ENCODE measurements around the gene COL6A2. TPM values are rescaled to one million over a fixed set of nuclear protein-coding genes. Genes with fewer than 3 reads are reported as not detected.
"Not testable (repeated sequence)": the region's sequence is repeated elsewhere in the genome, so short reads cannot be mapped to it uniquely, and the experiment has no call there.

COL6A2 gene
- total RNA-seq, 1 experiment from 2014 or later = 127 TPM

DNA sequence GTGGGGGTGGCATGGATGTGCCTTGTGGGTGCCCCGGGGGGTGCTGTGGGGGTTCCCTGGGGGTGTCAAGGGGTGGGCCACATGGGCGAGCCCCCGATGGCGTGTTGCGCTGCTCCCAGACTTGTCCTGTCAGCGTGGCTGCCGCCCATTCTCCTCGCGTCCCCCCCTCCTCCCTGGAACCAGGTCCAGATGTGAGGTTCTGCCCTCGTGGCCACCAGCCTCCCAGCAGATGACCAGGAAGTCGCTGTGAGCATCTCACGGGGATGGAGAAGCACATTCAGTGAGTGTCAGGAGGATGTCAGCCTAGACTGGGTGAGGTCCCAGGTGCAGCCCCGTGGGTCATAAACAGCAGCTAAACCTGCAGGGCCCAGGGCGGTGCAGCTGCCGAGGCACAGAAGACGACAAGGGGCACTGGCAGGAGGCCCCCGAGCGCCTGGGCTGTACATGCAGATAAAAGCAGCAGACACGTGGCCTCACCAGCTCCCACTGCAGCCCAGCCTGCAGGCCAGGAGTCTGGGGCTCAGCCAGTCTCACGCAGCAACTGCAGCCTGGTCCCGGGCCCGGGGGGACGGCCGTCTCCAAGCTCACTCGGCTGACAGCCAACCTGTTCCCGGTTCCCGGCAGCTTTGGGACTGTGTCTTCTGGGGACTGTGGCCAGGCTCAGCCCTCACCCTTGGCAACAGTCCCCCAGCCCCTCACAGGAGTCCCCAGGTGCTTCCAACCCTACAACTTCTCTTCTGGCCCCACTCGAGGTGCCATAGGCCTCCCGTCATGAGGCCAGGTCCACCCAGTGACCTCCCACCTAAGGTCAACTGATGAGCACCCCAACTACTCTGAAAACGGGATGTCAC lies 17.5 kb upstream of the COL6A2 start:
- H3K4me3 ChIP-seq (ENCODE audit: insufficient read depth, low read depth, low read length) = no peak overlapping the region
- H3K36me3 ChIP-seq (replicated peaks; ENCODE audit: control insufficient read depth, insufficient read depth, low read length) = no peaks in the 10 kb centered on the region
- no peaks in the 10 kb centered on the region for H3K27me3 ChIP-seq (ENCODE audit: control insufficient read depth, insufficient read depth, low read length)
- DNase-seq = no peak

DNA sequence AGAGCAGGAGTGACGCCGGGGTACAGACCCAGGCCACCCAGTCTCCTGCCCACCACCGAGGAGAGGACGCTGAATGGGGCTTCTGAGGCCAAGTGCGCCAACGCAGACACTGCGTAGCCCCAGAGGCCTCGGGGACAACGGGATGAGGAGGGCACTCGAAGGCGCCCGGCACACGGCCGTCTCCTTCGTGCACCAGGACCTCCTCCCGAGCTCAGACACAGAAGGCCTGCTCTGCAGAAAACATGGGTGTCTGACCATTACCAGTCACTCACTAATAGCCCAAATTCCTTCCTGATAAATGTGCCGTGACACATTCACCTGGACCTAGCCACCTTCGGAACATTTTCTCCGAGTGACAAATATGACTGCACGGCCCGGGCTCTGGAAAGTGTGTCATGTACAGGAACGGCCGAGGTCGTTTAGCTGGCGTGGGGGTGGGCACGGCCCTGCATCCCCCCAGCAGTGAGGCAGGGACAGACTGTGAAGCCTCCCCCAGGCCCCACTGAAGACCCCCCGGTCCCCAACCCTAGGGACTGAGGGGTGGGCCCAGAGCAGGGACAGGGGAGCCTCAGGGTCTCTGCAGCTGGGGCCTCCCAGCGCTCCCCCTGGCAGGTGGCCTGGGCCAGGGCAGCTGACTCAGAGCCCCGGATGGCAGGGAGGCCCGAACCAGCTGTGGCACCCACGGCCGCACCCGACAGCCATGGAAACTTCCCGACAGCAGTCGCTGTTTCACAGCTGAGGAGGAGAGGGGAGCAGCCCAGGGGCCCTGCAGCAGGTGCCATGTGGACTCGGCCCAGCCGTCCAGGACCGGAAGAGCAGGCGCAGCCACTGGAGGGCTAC lies 16.7 kb upstream of the COL6A2 start:
- peak; percentile 64 for DNase-seq
- Histone ChIP-seq H3K27me3 (ENCODE audit: control insufficient read depth, insufficient read depth, low read length) (no peaks in the 10 kb centered on the region), H3K36me3 (replicated peaks; ENCODE audit: control insufficient read depth, insufficient read depth, low read length) (no peaks in the 10 kb centered on the region), H3K4me3 (ENCODE audit: insufficient read depth, low read depth, low read length) (no peak overlapping the region)

DNA sequence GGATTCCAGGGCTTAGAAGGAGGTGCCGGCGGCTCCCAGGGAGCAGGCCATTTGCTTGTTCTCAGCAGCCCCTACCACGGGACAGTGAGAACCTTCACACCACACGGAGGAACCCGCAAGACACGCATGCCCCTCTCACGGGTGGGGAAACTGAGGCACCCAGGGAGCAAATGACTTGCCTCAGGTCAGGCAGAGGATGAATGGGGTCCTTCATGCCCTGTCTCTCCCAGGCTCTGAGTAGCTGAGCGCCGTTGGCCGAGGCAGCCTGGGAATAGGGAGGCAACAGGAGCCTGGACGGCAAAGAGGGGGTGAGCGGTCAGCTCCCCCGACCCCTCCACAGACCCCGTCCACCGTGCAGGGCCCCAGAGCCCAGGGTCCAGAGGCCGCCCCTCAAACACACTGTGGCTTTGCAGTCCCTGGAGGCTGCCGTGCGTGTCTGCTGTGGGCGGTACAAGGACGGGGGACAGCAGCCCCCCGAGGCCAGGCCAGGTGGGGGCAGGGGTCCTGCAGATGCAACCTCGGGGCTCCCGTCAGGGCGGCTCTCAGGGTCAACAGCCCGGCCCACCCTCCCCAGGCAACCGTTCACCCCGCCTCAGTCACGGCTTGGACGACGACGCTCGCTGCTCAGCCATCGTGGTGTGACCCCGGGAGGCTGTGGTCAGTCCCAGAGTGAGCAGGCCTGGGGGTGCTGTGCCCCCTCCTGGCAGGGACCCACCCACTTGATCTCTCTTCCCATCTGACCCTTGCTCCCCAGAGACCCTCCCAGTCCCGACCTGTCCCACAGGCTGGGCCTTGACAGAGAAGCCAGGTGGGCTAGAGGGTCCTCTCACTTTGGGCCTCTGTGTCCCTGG lies 15.8 kb upstream of the COL6A2 start:
- no peaks in the 10 kb centered on the region for H3K36me3 ChIP-seq (replicated peaks; ENCODE audit: control insufficient read depth, insufficient read depth, low read length)
- no peak for DNase-seq
- no peaks in the 10 kb centered on the region for H3K27me3 ChIP-seq (ENCODE audit: control insufficient read depth, insufficient read depth, low read length)
- H3K4me3 ChIP-seq (ENCODE audit: insufficient read depth, low read depth, low read length) = no peak overlapping the region

DNA sequence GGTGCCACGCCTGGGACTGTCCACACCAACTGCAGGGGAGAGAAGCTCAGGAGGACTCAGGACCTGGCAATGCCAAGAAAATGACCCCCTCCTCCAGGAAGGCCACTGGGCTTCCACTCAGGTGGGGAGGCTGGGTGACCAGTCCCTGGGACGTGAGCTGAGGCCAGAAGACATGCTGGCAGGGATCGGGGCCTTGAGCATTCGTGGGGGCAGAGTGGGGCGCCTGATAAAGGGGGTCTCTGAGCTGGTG lies 15.3 kb upstream of the COL6A2 start:
- H3K4me3 ChIP-seq (ENCODE audit: insufficient read depth, low read depth, low read length) = no peak overlapping the region
- H3K27me3 ChIP-seq (ENCODE audit: control insufficient read depth, insufficient read depth, low read length) = no peaks in the 10 kb centered on the region
- no peaks in the 10 kb centered on the region for H3K36me3 ChIP-seq (replicated peaks; ENCODE audit: control insufficient read depth, insufficient read depth, low read length)
- DNase-seq = no peak

DNA sequence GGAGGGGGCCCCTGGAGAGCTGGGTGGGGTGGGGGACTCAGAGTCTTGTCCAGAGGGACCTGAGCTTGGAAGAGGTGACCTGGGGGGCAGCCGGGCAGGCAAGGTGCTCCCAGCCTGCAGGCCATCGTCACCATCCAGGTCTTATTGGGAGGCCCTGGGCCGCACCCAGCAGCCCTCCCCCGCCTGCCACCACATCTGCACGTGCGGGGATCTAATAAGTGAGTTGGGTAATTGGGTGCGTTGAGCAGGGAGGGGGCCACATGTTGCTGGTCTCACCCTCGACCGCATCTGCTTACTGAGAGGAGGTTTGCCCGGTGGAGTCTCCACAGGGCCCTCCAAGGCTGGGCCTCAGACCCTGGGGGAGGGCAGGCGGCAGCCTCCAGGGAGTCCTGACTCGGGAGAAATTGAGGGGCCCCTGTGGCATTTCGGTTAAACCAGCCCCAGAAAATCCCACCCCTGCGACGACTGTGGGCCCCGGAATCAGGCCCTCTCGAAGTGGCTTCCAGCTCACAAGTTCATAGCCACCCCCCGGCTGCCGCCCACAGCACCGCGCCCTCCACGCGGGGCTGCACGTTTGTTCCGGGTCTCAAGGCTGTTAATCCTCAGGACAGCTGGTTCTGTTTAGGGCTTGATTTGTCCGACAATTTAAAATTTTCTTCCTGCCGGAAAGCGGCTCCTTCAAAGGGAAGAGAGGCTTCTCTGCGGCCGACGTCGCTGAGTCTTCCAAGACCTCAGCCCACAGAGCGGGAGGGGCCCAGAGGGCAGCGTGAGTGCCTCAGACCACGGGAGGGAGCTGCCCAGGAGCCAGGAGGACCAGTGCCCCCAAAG lies 14.7 kb upstream of the COL6A2 start:
- Histone ChIP-seq H3K27me3 (ENCODE audit: control insufficient read depth, insufficient read depth, low read length) (no peaks in the 10 kb centered on the region), H3K4me3 (ENCODE audit: insufficient read depth, low read depth, low read length) (no peak overlapping the region), H3K36me3 (replicated peaks; ENCODE audit: control insufficient read depth, insufficient read depth, low read length) (no peaks in the 10 kb centered on the region)
- DNase-seq = peak; percentile 64

DNA sequence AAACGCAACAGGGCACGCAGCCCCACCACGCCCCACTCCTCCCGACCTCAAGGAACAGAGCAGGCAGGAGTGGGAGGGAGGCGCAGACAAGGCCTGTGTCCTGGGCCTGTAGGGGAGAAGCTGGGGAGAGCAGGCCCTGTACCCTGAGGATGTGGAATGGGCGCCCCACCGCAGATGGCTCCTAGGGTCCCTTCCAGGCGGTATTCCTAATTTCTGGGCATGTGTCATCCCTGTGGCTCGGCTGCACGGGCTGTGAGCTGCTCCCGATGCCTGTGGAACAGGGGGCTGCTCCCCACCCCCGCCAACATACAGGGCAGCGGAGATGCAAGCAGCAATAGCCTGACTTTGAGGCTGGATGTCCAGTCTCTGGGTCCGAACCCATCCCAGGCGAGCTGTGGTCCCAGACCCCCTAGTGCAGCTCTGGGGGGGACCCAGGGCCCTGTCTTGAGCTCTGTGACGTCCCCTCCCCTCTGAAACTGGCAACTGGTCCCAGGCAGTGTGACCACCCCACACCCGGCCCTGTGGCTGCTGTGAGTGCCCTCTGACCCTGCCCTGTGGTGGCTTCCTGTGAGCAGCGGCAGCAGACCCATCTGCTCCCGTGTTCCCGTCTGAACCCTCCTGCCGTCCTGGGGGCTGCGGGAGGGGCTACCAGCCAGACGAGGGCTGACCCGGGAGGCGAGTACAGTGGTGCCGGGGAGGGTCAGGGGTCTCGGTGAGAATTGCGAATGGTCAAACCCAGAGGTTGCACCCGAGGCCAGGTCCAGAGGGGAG lies 13.9 kb upstream of the COL6A2 start:
- Histone ChIP-seq H3K36me3 (replicated peaks; ENCODE audit: control insufficient read depth, insufficient read depth, low read length) (no peaks in the 10 kb centered on the region), H3K27me3 (ENCODE audit: control insufficient read depth, insufficient read depth, low read length) (no peaks in the 10 kb centered on the region), H3K4me3 (ENCODE audit: insufficient read depth, low read depth, low read length) (no peak overlapping the region)
- no peak for DNase-seq

DNA sequence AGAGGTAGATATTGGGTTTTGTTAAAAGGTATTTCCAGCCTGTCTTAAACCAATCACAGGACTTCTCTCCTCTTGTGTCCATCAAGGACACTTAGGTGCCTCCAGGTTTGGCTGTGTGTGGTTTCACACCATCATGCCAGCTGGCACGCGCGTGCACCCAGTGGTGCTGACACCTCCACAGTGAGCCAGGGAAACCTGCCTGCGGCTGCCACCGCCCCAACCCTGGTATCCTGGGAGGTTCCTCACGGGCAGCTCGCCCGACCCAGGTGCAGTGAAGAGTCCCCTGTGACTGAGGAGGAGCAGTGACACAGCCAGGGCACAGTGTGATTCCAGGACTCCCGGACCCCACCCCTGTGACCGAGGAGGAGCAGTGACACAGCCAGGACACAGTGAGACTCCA lies 13.2 kb upstream of the COL6A2 start:
- Histone ChIP-seq H3K4me3 (ENCODE audit: insufficient read depth, low read depth, low read length) (no peak overlapping the region), H3K27me3 (ENCODE audit: control insufficient read depth, insufficient read depth, low read length) (no peaks in the 10 kb centered on the region), H3K36me3 (replicated peaks; ENCODE audit: control insufficient read depth, insufficient read depth, low read length) (no peaks in the 10 kb centered on the region)
- DNase-seq = no peak

DNA sequence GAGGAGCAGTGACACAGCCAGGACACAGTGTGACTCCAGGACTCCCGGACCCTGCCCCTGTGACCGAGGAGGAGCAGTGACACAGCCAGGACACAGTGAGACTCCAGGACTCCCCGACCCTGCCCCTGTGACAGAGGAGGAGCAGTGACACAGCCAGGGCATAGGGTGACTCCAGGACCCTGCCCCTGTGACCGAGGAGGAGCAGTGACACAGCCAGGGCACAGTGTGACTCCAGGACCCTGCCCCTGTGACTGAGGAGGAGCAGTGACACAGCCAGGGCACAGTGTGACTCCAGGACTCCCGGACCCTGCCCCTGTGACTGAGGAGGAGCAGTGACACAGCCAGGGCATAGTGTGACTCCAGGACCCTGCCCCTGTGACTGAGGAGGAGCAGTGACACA lies 12.7 kb upstream of the COL6A2 start:
- not testable (repeated sequence) for H3K4me3 ChIP-seq (ENCODE audit: insufficient read depth, low read depth, low read length); DNase-seq; H3K27me3 ChIP-seq (ENCODE audit: control insufficient read depth, insufficient read depth, low read length); H3K36me3 ChIP-seq (replicated peaks; ENCODE audit: control insufficient read depth, insufficient read depth, low read length)

DNA sequence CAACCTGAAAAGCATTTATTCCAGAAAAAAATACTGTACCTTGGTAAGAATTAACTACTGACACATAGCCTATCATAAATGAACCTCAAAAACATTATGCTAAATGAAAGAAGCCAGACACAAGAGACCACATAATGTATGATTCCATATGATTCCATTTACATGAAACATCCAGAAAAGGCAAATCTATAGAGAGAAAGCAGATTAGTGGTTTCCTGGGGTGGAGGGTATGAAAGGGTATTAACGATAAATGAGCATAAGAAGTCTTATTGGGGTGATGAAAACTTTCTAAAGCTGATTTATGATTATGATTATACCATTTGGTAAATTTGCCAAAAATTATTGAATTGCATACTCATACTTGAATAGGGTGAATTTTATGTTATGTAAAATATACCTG lies 10.3 kb upstream of the COL6A2 start:
- no peak overlapping the region for H3K4me3 ChIP-seq (ENCODE audit: insufficient read depth, low read depth, low read length)
- DNase-seq = no peak
- H3K27me3 ChIP-seq (ENCODE audit: control insufficient read depth, insufficient read depth, low read length) = no peaks in the 10 kb centered on the region
- no peaks in the 10 kb centered on the region for H3K36me3 ChIP-seq (replicated peaks; ENCODE audit: control insufficient read depth, insufficient read depth, low read length)

DNA sequence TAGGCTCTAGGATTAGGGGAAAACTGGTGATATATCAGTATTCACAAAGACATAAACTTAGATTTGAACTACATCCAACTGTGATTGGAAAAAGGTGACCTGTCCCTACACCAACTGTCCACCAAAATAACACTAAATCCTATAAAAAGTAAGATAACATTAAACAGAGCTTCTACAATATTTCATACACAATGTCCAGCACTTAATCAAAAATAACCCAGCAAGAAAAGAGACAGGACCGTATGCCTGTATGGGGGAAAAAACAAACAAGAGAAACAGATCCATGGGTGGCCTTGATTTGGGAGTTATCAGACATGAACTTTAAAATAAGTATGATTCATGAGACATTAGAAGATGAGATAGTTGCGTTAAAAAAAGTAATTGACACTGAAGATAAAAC lies 9.7 kb upstream of the COL6A2 start:
- Histone ChIP-seq H3K36me3 (replicated peaks; ENCODE audit: control insufficient read depth, insufficient read depth, low read length) (no peaks in the 10 kb centered on the region), H3K4me3 (ENCODE audit: insufficient read depth, low read depth, low read length) (no peak overlapping the region), H3K27me3 (ENCODE audit: control insufficient read depth, insufficient read depth, low read length) (no peaks in the 10 kb centered on the region)
- DNase-seq = no peak

DNA sequence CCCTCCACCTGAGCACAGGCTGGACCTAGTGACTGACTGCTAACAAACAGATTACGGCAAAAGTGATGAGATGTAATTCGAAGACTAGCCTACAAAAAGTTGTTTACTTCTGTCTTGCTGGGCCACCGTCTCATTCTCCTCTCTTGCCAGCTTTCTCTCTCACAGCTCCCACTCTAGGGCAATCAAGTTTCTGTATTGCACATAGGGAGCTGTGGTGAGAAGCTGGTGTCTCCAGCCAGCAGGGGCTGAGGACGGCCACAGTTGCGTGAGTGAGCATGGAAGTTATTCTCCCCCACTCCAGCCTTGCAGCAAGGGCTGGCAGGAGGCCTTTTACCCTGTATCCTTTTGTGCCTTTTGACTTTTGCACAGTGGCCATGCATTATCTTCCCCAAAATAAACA lies 8.6 kb upstream of the COL6A2 start:
- no peaks in the 10 kb centered on the region for H3K27me3 ChIP-seq (ENCODE audit: control insufficient read depth, insufficient read depth, low read length)
- no peak overlapping the region for H3K4me3 ChIP-seq (ENCODE audit: insufficient read depth, low read depth, low read length)
- no peaks in the 10 kb centered on the region for H3K36me3 ChIP-seq (replicated peaks; ENCODE audit: control insufficient read depth, insufficient read depth, low read length)
- DNase-seq = peak; percentile 26

DNA sequence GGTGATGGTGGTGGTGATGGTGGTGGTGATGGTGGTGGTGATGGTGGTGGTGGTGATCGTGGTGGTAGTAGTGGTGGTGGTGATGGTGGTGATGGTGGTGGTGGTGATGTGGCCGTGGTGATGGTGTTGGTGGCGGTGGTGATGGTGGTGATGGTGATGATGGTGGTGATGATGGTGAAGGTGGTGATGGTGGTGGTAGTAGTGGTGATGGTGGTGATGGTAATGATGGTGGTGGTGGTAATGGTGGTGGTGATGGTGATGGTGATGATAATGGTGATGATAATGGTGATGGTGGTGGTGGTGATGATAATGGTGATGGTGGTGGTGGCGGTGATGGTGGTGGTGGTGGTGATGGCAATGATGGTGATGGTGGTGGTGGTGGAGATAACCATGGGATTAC lies 6.8 kb upstream of the COL6A2 start:
- Histone ChIP-seq H3K27me3 (ENCODE audit: control insufficient read depth, insufficient read depth, low read length) (no peaks in the 10 kb centered on the region), H3K4me3 (ENCODE audit: insufficient read depth, low read depth, low read length) (no peak overlapping the region), H3K36me3 (replicated peaks; ENCODE audit: control insufficient read depth, insufficient read depth, low read length) (no peaks in the 10 kb centered on the region)
- no peak for DNase-seq

DNA sequence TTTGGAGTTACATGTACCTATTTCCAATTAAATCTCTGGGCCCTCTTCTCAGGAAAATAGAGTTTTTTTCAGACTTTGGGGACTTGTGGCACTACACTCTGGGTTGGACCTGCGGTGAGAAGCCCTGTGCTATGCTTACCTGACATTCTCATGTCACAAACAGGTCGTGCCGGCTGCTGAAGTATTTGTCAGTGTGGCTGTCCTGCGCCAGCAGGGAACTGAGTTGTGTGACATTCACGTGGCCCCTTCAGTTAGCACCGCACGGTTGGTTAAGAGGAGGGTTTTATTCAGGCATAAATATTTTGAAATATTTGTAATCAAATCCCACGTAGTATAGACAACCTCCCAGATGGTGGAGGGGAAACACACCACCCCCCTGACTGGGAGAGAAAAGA lies 6.3 kb upstream of the COL6A2 start:
- no peak for DNase-seq
- Histone ChIP-seq H3K36me3 (replicated peaks; ENCODE audit: control insufficient read depth, insufficient read depth, low read length) (no peaks in the 10 kb centered on the region), H3K27me3 (ENCODE audit: control insufficient read depth, insufficient read depth, low read length) (no peaks in the 10 kb centered on the region), H3K4me3 (ENCODE audit: insufficient read depth, low read depth, low read length) (no peak overlapping the region)

All from H7 (cell line).